HL-60 (cell line): ENCODE data around the gene FERMT2.

Experiments used
- CTCF ChIP-seq: IDR thresholded peaks from one replicate; pipeline ENCODE4 v1.5.1; 2011; ENCODE audit warnings: low read length, control low read depth, inconsistent platforms; ENCODE audit not compliant: insufficient read depth
- GABPA ChIP-seq: IDR thresholded peaks from 2 replicates; pipeline ENCODE4 v1.6.1; 2012; ENCODE audit warnings: low read depth
- POLR2AphosphoS5 ChIP-seq: IDR thresholded peaks from 2 replicates; pipeline ENCODE4 v1.6.1; 2012; ENCODE audit warnings: low read depth

GRCh38 chr14:52856139-52856538 lies 94.7 kb downstream of the FERMT2 start:
- TF ChIP-seq CTCF = no peak
- no peak for TF ChIP-seq POLR2AphosphoS5
- TF ChIP-seq GABPA = no peak
